ENCODE measurements around the gene KANSL1L.

KANSL1L gene

GRCh38 chr2:210174086-210174485 lies 2.9 kb upstream of the KANSL1L start:
- DNase-seq, result no peak

- no peak for DNase-seq
These were observed 988 bp upstream of the KANSL1L start for GRCh38 chr2:210172219-210172575.

GRCh38 chr2:210170446-210171303 lies 534 bp downstream of the KANSL1L start:
- DNase-seq, result peak; percentile 90 to 91

- DNase-seq, result no peak
These were observed 1.1 kb downstream of the KANSL1L start for GRCh38 chr2:210170196-210170445.

GRCh38 chr2:210169516-210170195 lies 1.6 kb downstream of the KANSL1L start:
- DNase-seq, result no peak

- no peak for DNase-seq
These were observed 4.0 kb downstream of the KANSL1L start for GRCh38 chr2:210167227-210167626.

GRCh38 chr2:210162466-210163124 lies 8.6 kb downstream of the KANSL1L start:
- DNase-seq, result no peak

GRCh38 chr2:210159059-210159458 lies 12.2 kb downstream of the KANSL1L start:
- no peak for DNase-seq

GRCh38 chr2:210158236-210158635 lies 13.0 kb downstream of the KANSL1L start:
- DNase-seq, result no peak

- DNase-seq, result no peak
These were observed 13.7 kb downstream of the KANSL1L start for GRCh38 chr2:210157526-210157925.

- no peak for DNase-seq
These were observed 23.6 kb downstream of the KANSL1L start for GRCh38 chr2:210147614-210148013.

GRCh38 chr2:210132239-210132638 lies 39.0 kb downstream of the KANSL1L start:
- DNase-seq, result no peak

- DNase-seq, result peak; percentile 34 to 55
These were observed 42.2 kb downstream of the KANSL1L start for GRCh38 chr2:210128961-210129360.

GRCh38 chr2:210113614-210114235 lies 57.5 kb downstream of the KANSL1L start:
- DNase-seq, result no peak

GRCh38 chr2:210112871-210113270 lies 58.3 kb downstream of the KANSL1L start:
- no peak for DNase-seq

- DNase-seq, result no peak
These were observed 71.3 kb downstream of the KANSL1L start for GRCh38 chr2:210099940-210100339.

- DNase-seq, result no peak
These were observed 76.4 kb downstream of the KANSL1L start for GRCh38 chr2:210094787-210095186.

- no peak for DNase-seq
These were observed 78.4 kb downstream of the KANSL1L start for GRCh38 chr2:210092791-210093190.

- no peak for DNase-seq
These were observed 84.3 kb downstream of the KANSL1L start for GRCh38 chr2:210086930-210087329.

GRCh38 chr2:210086292-210086691 lies 84.9 kb downstream of the KANSL1L start:
- no peak for DNase-seq

GRCh38 chr2:210072922-210073509 lies 98.2 kb downstream of the KANSL1L start:
- DNase-seq, result no peak

- no peak for DNase-seq
These were observed 98.7 kb downstream of the KANSL1L start for GRCh38 chr2:210072493-210072892.

GRCh38 chr2:210063306-210063705 lies 107.9 kb downstream of the KANSL1L start:
- DNase-seq, result no peak

All from NCI-H1930 (cell line).